Activated CD4-positive, alpha-beta memory T cell treated with anti-CD3 and anti-CD28 coated beads for 36 hours (primary cell): ENCODE results near the gene DNASE1. TPM values are rescaled to one million over a fixed set of nuclear protein-coding genes. Genes with fewer than 3 reads are reported as not detected.

Experiments
- CTCF ChIA-PET: fragments of 350-600 bp; sonication (Branson Sonifier 250); formaldehyde crosslinking; loops from one replicate; lab custom pipeline; 2021; ENCODE audit warnings: antibody characterized with exemption, inconsistent platforms; lab: Charles Lee
- POLR2A ChIA-PET: fragments of 350-600 bp; sonication (Branson Sonifier 250); formaldehyde crosslinking; loops from one replicate; lab custom pipeline; 2021; ENCODE audit warnings: antibody characterized with exemption; lab: Charles Lee
- DNase-seq: peaks from one replicate; pipeline ENCODE4 v3.0.0-alpha.2; 2020
- H3K27ac Mint-ChIP-seq: one replicate; pipeline ENCODE4 v1.8.0; 2021; ENCODE audit warnings: mixed read lengths
- H3K27me3 Mint-ChIP-seq: one replicate; pipeline ENCODE4 v1.8.0; 2021; ENCODE audit warnings: mixed read lengths
- H3K36me3 Mint-ChIP-seq: one replicate; pipeline ENCODE4 v1.8.0; 2021; ENCODE audit warnings: mixed read lengths
- H3K4me1 Mint-ChIP-seq: one replicate; pipeline ENCODE4 v1.8.0; 2021; ENCODE audit warnings: low read depth, mixed read lengths
- H3K4me3 Mint-ChIP-seq: one replicate; pipeline ENCODE4 v1.8.0; 2021; ENCODE audit warnings: mild to moderate bottlenecking, mixed read lengths
- H3K9me3 Mint-ChIP-seq: one replicate; pipeline ENCODE4 v1.8.0; 2021; ENCODE audit warnings: mixed read lengths
- intact Hi-C: fragments of 100-400 bp; cut with micrococcal nuclease; formaldehyde crosslinking; loops from one replicate; pipeline ENCODE4 v1.15.1; 2023
- total RNA-seq, 2 experiments: library from RNA; stranded (reverse); gene quantifications; one replicate each; pipeline ENCODE4 v1.2.3, GENCODE V29; 2021

The DNASE1 gene
- total RNA-seq, 2 experiments from 2014 or later: 11.4 to 14.3 TPM

GRCh38 chr16:3656491-3657468 is 2.3 kb downstream of the DNASE1 start:
- Mint-ChIP-seq H3K4me3 (no peak overlapping the region), H3K27me3 (no peaks in the 10 kb centered on the region), H3K36me3 (peaks cover 33% of the 10 kb centered on the region), H3K27ac (peak overlapping the region; percentile 53), H3K9me3 (no peaks in the 10 kb centered on the region), H3K4me1 (peaks cover 16% of the 10 kb centered on the region)
- peak; percentile 72 for DNase-seq
- intact Hi-C loops: no loop called here
- CTCF ChIA-PET: interaction anchor here (1.2 kb wide), 1 partner anchor 10 kb away, joined by 4 read pairs; no protein-coding TSS in a partner anchor
- POLR2A ChIA-PET: no interaction called here

GRCh38 chr16:3659251-3659650 is 4.8 kb downstream of the DNASE1 start:
- no peaks in the 10 kb centered on the region for H3K27me3 Mint-ChIP-seq
- intact Hi-C loops: no loop called here
- H3K4me3 Mint-ChIP-seq: no peak overlapping the region
- ChIA-PET CTCF (no interaction called here), POLR2A (no interaction called here)
- no peak for DNase-seq
- peaks cover 16% of the 10 kb centered on the region for H3K4me1 Mint-ChIP-seq
- peak overlapping the region; percentile 65 for H3K27ac Mint-ChIP-seq
- no peaks in the 10 kb centered on the region for H3K9me3 Mint-ChIP-seq
- H3K36me3 Mint-ChIP-seq: peaks cover 34% of the 10 kb centered on the region

GRCh38 chr16:3661311-3661710 is 6.8 kb downstream of the DNASE1 start:
- Mint-ChIP-seq H3K27me3 (no peaks in the 10 kb centered on the region), H3K27ac (no peak overlapping the region), H3K36me3 (peaks cover 47% of the 10 kb centered on the region), H3K9me3 (no peaks in the 10 kb centered on the region), H3K4me1 (peaks cover 26% of the 10 kb centered on the region), H3K4me3 (no peak overlapping the region)
- DNase-seq: no peak
- POLR2A ChIA-PET: no interaction called here
- CTCF ChIA-PET: no interaction called here
- intact Hi-C loops: no loop called here

DNA sequence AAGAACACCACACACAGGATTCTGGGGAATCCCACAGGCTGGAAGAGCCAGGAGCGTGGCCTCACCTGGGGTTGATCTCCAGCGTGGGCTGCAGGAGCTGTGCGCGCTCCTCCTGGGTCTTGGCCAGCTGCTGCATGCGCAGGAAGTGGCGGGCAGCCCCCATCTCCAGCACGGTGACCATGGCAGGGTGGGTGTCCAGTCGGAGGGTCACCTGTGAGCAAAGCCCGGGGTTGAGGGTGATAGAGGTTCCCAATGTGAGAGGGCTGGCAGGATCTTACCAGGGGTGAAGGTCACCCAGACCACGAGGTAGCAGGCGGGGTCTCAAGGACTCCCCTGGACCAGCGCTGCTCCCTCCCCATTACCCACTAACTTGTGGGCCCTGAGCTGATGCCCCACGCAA is 7.4 kb downstream of the DNASE1 start:
- CTCF ChIA-PET: no interaction called here
- Mint-ChIP-seq H3K27me3 (no peaks in the 10 kb centered on the region), H3K27ac (no peak overlapping the region), H3K36me3 (peaks cover 46% of the 10 kb centered on the region), H3K9me3 (no peaks in the 10 kb centered on the region), H3K4me3 (no peak overlapping the region), H3K4me1 (peaks cover 27% of the 10 kb centered on the region)
- POLR2A ChIA-PET: interaction anchor here (1.1 kb wide), 1 partner anchor 10 kb away, joined by 4 read pairs; no protein-coding TSS in a partner anchor
- DNase-seq: no peak
- intact Hi-C loops: no loop called here

GRCh38 chr16:3662601-3663000 is 8.1 kb downstream of the DNASE1 start:
- POLR2A ChIA-PET: interaction anchor here (0.6 to 1.1 kb wide), 2 partner anchors 9 to 548 kb away, joined by 3 to 4 read pairs; no protein-coding TSS in a partner anchor
- DNase-seq: no peak
- peaks cover 24% of the 10 kb centered on the region for H3K4me1 Mint-ChIP-seq
- H3K4me3 Mint-ChIP-seq: no peak overlapping the region
- peaks cover 40% of the 10 kb centered on the region for H3K36me3 Mint-ChIP-seq
- CTCF ChIA-PET: no interaction called here
- no peaks in the 10 kb centered on the region for H3K9me3 Mint-ChIP-seq
- intact Hi-C loops: no loop called here
- H3K27ac Mint-ChIP-seq: peak overlapping the region; percentile 6
- H3K27me3 Mint-ChIP-seq: no peaks in the 10 kb centered on the region

GRCh38 chr16:3664187-3664896 is 9.9 kb downstream of the DNASE1 start:
- H3K4me1 Mint-ChIP-seq: peaks cover 19% of the 10 kb centered on the region
- ChIA-PET POLR2A (no interaction called here), CTCF (no interaction called here)
- no peak overlapping the region for H3K27ac Mint-ChIP-seq
- no peaks in the 10 kb centered on the region for H3K9me3 Mint-ChIP-seq
- intact Hi-C loops: no loop called here
- H3K4me3 Mint-ChIP-seq: no peak overlapping the region
- H3K36me3 Mint-ChIP-seq: peaks cover 36% of the 10 kb centered on the region
- no peak for DNase-seq
- no peaks in the 10 kb centered on the region for H3K27me3 Mint-ChIP-seq

DNA sequence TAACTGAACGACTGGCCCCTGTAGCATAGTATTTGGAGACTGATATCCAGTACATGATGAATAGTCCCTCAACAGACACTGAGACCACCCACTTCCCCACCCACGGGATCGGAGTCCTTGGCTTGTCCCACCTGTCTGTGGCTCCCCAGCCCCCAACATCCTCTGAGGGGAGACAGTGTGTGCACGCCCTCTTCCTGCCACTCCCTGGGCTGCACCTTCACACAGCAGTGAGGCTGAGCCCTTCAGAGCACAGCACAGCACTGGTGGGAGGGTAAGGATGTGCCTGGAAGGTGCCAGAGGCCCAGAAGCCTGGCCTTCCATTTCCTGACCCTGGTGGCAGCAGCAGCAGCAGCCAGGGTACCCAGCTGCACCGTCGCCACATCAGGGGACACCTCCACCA is 11.0 kb downstream of the DNASE1 start:
- ChIA-PET POLR2A (interaction anchor here (0.5 kb wide), 1 partner anchor 43 kb away, joined by 3 read pairs; no protein-coding TSS in a partner anchor), CTCF (no interaction called here)
- peak; percentile 22 for DNase-seq
- Mint-ChIP-seq H3K27ac (no peak overlapping the region), H3K27me3 (no peaks in the 10 kb centered on the region), H3K9me3 (no peaks in the 10 kb centered on the region), H3K4me1 (peaks cover 16% of the 10 kb centered on the region), H3K36me3 (peaks cover 31% of the 10 kb centered on the region), H3K4me3 (no peak overlapping the region)
- intact Hi-C loops: loop anchor here (1.0 kb wide), 1 partner anchor 138 kb away; no protein-coding TSS in a partner anchor

DNA sequence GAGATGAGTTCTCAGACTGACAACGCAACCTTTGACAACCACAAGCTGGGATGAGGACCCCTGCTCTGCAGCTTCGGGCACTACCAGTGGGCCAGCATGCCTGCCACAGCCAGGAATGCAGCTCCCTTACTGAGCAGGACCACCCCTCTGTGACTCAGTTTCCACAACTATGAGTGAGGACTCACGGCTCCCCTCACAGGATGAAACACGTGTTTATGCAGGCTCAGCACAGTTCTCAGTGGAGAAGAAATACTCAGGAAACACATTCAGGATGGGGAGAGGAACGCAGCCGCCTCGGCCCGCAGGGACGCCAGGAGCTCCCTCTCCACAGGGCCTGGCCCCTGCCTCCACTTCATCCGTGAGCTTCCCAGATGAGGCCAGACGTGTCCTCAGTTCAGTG is 14.1 kb downstream of the DNASE1 start:
- no peak overlapping the region for H3K4me3 Mint-ChIP-seq
- POLR2A ChIA-PET: no interaction called here

DNA sequence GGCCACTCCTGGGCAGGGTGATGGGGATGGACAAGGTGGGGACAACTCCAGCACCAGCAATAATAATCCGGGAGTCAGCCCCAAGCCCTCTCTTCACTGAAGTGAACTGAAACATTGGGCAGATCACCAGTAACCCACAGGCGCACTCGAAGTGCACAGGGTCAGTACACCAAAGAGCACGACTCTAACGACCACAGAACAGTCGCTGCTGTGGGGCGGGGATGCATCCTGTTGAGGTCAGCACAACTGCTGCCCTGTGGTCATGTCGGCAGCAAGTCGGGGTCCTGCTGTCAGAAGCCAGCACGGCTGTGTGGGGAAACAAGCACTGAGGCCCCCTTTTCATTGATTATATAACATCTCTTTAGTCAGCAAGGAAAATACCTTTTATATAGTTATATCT is 14.6 kb downstream of the DNASE1 start:
- no peak overlapping the region for H3K27ac Mint-ChIP-seq
- CTCF ChIA-PET: no interaction called here
- intact Hi-C loops: no loop called here
- no peak overlapping the region for H3K4me3 Mint-ChIP-seq
- H3K9me3 Mint-ChIP-seq: no peaks in the 10 kb centered on the region
- peaks cover 16% of the 10 kb centered on the region for H3K4me1 Mint-ChIP-seq
- peaks cover 32% of the 10 kb centered on the region for H3K36me3 Mint-ChIP-seq
- POLR2A ChIA-PET: no interaction called here
- H3K27me3 Mint-ChIP-seq: no peaks in the 10 kb centered on the region
- no peak for DNase-seq

More for the DNA sequence above, 14.1 kb downstream of the DNASE1 start:
- no peak for DNase-seq
- Mint-ChIP-seq H3K36me3 (peaks cover 31% of the 10 kb centered on the region), H3K27me3 (no peaks in the 10 kb centered on the region), H3K9me3 (no peaks in the 10 kb centered on the region), H3K4me1 (peaks cover 16% of the 10 kb centered on the region), H3K27ac (no peak overlapping the region)
- CTCF ChIA-PET: no interaction called here
- intact Hi-C loops: no loop called here

DNA sequence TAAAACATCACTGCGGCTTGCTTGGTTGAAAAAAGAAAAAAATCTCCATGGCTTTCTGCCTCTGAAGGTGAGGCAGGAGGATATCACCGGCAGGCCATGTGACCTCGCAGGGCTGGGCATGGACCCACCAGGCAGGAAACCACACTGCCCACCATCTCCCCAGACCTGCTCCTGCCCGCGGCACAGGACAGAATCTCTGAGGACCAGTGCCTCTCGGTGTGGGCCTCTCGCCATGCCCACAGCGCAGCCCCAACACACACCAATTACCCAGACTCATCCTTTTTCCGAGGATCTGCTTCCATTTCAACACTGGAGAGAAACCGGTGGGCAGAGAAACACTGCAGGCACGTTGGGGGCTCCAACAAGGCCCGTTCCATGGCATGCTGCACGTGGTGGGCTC is 16.2 kb downstream of the DNASE1 start:
- H3K36me3 Mint-ChIP-seq: peaks cover 26% of the 10 kb centered on the region
- H3K4me3 Mint-ChIP-seq: no peak overlapping the region
- H3K4me1 Mint-ChIP-seq: peaks cover 11% of the 10 kb centered on the region
- no peak for DNase-seq
- POLR2A ChIA-PET: no interaction called here
- peak overlapping the region; percentile 13 for H3K27ac Mint-ChIP-seq
- CTCF ChIA-PET: no interaction called here
- no peaks in the 10 kb centered on the region for H3K9me3 Mint-ChIP-seq
- intact Hi-C loops: no loop called here
- H3K27me3 Mint-ChIP-seq: no peaks in the 10 kb centered on the region

- CTCF ChIA-PET: no interaction called here
- POLR2A ChIA-PET: interaction anchor here (1.3 kb wide), 1 partner anchor 9 kb away, joined by 4 read pairs; no protein-coding TSS in a partner anchor
- no peak overlapping the region for H3K27ac Mint-ChIP-seq
- H3K27me3 Mint-ChIP-seq: no peaks in the 10 kb centered on the region
- intact Hi-C loops: no loop called here
- no peak for DNase-seq
- no peak overlapping the region for H3K4me3 Mint-ChIP-seq
- peaks cover 20% of the 10 kb centered on the region for H3K36me3 Mint-ChIP-seq
- no peaks in the 10 kb centered on the region for H3K9me3 Mint-ChIP-seq
- H3K4me1 Mint-ChIP-seq: peaks cover 4% of the 10 kb centered on the region
These were observed 16.9 kb downstream of the DNASE1 start for GRCh38 chr16:3671424-3671823.

GRCh38 chr16:3672571-3673041 is 18.1 kb downstream of the DNASE1 start:
- no peaks in the 10 kb centered on the region for H3K4me1 Mint-ChIP-seq
- H3K36me3 Mint-ChIP-seq: peaks cover 20% of the 10 kb centered on the region
- no peaks in the 10 kb centered on the region for H3K9me3 Mint-ChIP-seq
- POLR2A ChIA-PET: interaction anchor here (1.3 kb wide), 1 partner anchor 10 kb away, joined by 4 read pairs; no protein-coding TSS in a partner anchor
- H3K27ac Mint-ChIP-seq: no peak overlapping the region
- no peak for DNase-seq
- no peak overlapping the region for H3K4me3 Mint-ChIP-seq
- CTCF ChIA-PET: no interaction called here
- no peaks in the 10 kb centered on the region for H3K27me3 Mint-ChIP-seq
- intact Hi-C loops: no loop called here
